Measurements from ENCODE around the gene ADAM20.

The ADAM20 gene

DNA sequence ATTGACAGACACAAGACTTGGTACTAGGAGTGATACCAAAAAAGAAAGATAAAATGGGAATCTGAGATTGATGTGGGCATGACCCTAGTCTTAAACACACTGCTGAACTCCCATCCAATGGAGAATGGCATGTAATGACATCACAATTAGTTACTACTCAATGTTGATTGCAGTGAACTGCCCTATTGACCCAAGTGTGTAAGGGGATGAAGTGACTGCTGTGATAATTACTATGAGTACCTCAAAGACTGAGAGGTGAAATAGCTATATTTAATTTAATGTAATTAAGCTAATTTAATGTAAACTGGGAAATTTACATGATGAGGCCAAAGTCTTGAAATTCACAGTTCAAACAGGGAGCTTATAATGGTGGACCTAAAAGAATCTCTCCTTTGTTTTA lies at the start of gene ADAM20:
ADAM20 (minus strand) TSS at position 101 of the 400 bp plus-strand sequence. CDS start 10,247 bp downstream, outside the sequence.
- no peak within 1 kb of the TSS for H3K4me3 ChIP-seq (ENCODE audit: low read depth, low read length)
- TF ChIP-seq CTCF (IDR thresholded peaks at IDR 0.05; ENCODE audit: control insufficient read depth, extremely low read depth, insufficient read depth), result no peak
- no peak for DNase-seq (ENCODE audit: low read depth)

- no peak overlapping the region for H3K4me3 ChIP-seq (ENCODE audit: low read depth, low read length)
- no peak for TF ChIP-seq CTCF (IDR thresholded peaks at IDR 0.05; ENCODE audit: control insufficient read depth, extremely low read depth, insufficient read depth)
- DNase-seq (ENCODE audit: low read depth), result no peak
Measured at GRCh38 chr14:70576891-70577290, 42.1 kb upstream of the ADAM20 start.

GRCh38 chr14:70573050-70573449 lies 38.2 kb upstream of the ADAM20 start:
- H3K4me3 ChIP-seq (ENCODE audit: low read depth, low read length), result no peak overlapping the region
- no peak for DNase-seq (ENCODE audit: low read depth)
- no peak for TF ChIP-seq CTCF (IDR thresholded peaks at IDR 0.05; ENCODE audit: control insufficient read depth, extremely low read depth, insufficient read depth)

GRCh38 chr14:70571139-70571538 lies 36.3 kb upstream of the ADAM20 start:
- H3K4me3 ChIP-seq (ENCODE audit: low read depth, low read length), result no peak overlapping the region
- TF ChIP-seq CTCF (IDR thresholded peaks at IDR 0.05; ENCODE audit: control insufficient read depth, extremely low read depth, insufficient read depth), result no peak
- DNase-seq (ENCODE audit: low read depth), result no peak

- no peak overlapping the region for H3K4me3 ChIP-seq (ENCODE audit: low read depth, low read length)
- DNase-seq (ENCODE audit: low read depth), result peak; percentile 18
- TF ChIP-seq CTCF (IDR thresholded peaks at IDR 0.05; ENCODE audit: control insufficient read depth, extremely low read depth, insufficient read depth), result peak; percentile 86
Measured at GRCh38 chr14:70567791-70568190, 33.0 kb upstream of the ADAM20 start.

DNA sequence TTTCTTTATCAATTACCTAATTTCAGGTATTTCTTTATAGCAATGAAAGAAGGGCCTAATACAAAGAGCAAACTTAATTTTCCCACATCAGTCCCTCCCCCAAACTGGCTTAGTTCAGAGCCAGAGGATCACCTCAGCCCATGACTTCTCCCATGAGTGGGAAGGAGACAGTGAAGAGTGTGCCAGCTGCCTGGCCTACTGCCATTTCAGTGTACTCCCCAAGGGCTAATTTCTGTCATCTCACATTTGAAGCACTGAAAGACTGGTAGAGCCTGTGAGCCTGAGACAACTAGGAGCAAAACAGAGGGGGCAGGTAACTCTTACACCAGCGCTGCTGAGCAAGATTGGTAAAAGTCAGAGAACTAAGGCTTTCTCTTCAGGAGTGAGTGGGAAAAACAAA lies 29.1 kb upstream of the ADAM20 start:
- no peak overlapping the region for H3K4me3 ChIP-seq (ENCODE audit: low read depth, low read length)
- no peak for DNase-seq (ENCODE audit: low read depth)
- no peak for TF ChIP-seq CTCF (IDR thresholded peaks at IDR 0.05; ENCODE audit: control insufficient read depth, extremely low read depth, insufficient read depth)

DNA sequence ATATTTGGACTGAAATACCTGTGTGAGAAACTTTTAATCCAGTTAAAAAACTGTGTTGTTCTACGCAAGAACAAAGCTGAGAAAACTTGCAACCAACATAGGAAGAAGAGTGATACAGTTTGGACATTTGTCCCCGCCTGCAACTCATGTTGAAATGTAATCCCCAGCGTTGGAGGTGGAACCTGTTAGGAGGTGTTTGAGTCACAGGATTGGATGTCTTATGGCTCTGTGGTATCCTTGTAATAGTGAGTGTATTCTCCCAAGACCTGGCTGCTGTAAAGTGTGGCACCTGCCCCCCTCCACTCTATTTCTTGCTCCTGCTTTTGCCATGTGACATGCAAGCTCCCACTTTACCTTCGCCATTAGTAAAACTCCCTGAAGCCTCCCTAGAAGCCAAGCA lies 28.6 kb upstream of the ADAM20 start:
- no peak for DNase-seq (ENCODE audit: low read depth)

More for the DNA sequence above, 28.6 kb upstream of the ADAM20 start:
- no peak overlapping the region for H3K4me3 ChIP-seq (ENCODE audit: low read depth, low read length)
- TF ChIP-seq CTCF (IDR thresholded peaks at IDR 0.05; ENCODE audit: control insufficient read depth, extremely low read depth, insufficient read depth), result no peak

All from LNCaP clone FGC (cell line).